NOMO-1 (cell line): Measurements from ENCODE around the gene CADM3.

Experiments used
- DNase-seq, 2 experiments: peaks; one replicate each; lab custom pipeline; 2025; ENCODE audit not compliant: unreplicated experiment in 2 of 2; lab: John Stamatoyannopoulos, UW

The CADM3 gene

DNA sequence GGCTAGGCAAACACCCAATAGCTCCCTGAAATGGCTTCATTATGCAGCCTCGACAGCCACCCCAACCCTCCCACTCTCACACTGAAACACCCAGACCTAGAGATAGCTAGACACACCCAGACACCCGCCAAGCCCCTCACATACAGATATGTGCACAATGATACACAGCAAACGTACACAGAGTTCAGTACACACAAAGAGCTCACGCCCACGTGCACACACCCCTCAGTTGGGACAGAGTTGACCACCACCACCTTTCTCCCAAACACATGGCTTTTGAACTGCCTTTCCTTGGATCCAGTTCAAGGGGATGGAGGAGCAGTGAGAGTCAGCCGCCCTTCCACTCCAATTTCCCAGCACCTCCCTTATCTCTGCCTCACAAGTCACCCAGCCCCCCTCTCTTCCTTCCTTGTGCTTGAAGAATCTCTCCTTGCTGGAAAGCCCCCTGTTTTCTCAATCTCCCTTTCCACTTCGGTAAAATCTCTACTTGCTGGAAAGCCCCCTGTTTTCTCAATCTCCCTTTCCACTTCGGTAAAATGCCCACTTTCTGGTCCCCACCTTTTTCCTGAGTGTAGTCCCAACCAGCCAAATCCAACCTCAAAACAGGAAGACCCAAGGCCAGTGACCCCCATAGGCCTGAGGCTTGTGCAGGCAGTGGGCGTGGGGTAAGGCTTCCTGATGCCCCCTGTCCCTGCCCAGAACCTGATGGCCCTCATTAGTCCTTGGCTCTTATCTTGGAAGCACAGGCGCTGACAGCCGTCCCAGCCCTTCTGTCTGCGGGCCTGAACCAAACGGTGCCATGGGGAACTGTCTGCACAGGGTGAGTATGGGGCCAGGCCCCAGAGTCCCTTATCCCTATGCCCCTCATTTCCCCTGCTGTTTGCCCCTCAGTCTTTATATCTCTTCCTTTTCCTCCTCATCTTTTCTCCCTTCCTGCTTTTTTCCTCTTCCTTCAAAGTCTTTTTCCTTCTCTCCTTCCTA, 33.0 kb downstream of the CADM3 start, which contains the start of gene ACKR1:
ACKR1 (plus strand) TSS at position 715 of the 981 bp plus-strand sequence; CDS start at position 800, 85 bp downstream.
- DNase-seq, result no peak

- DNase-seq, result no peak
These were observed 33.8 kb downstream of the CADM3 start for GRCh38 chr1:159205225-159205624.

DNA sequence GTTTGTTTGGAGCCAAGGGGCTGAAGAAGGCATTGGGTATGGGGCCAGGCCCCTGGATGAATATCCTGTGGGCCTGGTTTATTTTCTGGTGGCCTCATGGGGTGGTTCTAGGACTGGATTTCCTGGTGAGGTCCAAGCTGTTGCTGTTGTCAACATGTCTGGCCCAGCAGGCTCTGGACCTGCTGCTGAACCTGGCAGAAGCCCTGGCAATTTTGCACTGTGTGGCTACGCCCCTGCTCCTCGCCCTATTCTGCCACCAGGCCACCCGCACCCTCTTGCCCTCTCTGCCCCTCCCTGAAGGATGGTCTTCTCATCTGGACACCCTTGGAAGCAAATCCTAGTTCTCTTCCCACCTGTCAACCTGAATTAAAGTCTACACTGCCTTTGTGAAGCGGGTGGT, 34.7 kb downstream of the CADM3 start:
- DNase-seq, result no peak

GRCh38 chr1:159207080-159207479, 35.7 kb downstream of the CADM3 start:
- DNase-seq, result no peak

- no peak for DNase-seq
These were observed 36.4 kb downstream of the CADM3 start for GRCh38 chr1:159207774-159208173.

- DNase-seq, result no peak
These were observed 36.9 kb downstream of the CADM3 start for GRCh38 chr1:159208175-159208825.

- DNase-seq, result no peak
These were observed 37.6 kb downstream of the CADM3 start for GRCh38 chr1:159209061-159209460.

DNA sequence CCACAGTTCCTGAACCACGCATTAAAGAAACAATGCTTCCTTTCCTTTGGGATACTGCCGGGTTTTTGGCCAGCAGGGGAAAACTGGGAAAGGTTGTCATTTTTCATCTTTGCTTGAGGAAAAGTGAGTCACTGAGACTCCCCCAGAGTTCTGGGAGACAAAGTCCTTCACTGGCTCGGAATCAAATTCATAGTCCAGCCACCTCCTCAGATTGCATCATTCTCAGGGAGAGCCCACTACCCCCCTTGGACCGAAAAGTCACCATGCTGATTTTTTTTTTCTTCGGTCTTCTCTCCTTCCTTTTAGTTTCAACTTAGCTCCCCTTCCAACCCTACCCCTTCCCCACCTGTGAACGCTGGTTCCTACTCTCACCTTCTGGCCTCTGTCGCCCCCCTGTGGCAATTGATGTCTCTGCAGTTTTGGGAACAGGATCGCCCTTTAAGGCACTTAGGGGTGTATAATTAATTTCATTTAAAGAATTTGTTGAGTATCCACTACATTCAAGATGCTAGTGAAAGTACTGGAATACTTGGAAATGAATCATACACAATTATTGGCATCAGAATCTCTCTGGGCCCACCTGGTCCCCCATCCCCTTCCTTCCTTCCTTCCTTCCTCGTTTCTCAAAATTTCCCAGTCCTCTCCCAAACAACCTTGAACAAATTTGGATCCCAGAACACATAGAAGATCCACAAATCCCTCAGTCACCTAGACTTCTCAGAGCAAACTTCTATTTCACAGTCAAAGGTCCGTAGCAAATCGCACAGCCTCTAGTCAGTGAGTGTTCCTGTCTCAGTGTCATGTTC, 40.1 kb downstream of the CADM3 start:
- peak; percentile 14 to 26 for DNase-seq

GRCh38 chr1:159212596-159212995, 41.2 kb downstream of the CADM3 start:
- DNase-seq, result no peak

DNA sequence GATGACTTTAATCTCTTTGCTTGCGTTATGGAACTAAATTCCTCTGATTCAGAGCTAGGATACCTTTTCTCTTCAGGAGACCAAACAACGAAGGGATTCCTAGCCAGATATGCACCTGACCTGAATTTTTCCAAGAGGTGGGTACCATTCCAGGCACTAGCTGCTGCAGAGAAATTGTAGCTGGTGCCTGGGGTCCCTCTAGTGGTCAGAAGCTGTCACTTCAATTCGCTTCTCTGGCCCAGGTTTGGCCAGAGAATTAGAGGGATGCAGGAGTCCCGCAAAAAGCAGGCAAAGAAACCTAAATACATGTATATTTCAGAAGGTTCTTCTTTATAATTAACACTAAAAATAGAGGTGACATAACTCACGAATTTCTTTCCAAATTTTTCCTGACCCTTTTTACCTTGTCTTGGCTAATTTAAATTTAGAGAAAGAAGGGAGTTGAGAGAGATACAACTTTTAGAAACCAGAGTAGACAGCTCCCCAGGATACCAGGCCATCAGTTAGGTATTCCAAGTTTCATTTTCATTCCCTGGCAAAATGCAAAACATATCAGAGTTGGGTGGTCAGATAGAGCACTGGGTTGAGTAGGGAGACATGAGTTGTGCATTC, 42.8 kb downstream of the CADM3 start:
- peak in 1 of 2 experiments; percentile 45 for DNase-seq

GRCh38 chr1:159218649-159219636, 47.5 kb downstream of the CADM3 start:
- no peak for DNase-seq

- no peak for DNase-seq
These were observed 50.9 kb downstream of the CADM3 start for GRCh38 chr1:159222075-159222865.

DNA sequence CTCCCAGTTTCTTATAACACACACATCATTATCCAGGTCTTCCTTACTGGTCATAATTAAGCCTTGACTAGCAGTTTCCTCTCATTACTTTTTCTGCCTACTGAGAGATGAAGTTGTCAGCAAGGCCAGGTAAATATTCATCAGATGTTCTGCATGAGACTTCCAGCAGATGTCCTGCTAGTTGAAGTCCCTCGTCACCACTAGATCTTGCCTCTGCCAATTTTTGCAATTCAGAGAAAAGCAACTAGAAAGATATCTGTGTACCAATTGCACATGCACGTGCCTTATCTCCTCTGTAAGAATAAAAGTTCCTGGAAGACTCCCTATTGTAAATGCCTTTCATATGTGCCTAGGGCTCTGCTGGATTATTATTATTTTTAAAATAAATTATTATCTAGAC, 51.6 kb downstream of the CADM3 start:
- no peak for DNase-seq

DNA sequence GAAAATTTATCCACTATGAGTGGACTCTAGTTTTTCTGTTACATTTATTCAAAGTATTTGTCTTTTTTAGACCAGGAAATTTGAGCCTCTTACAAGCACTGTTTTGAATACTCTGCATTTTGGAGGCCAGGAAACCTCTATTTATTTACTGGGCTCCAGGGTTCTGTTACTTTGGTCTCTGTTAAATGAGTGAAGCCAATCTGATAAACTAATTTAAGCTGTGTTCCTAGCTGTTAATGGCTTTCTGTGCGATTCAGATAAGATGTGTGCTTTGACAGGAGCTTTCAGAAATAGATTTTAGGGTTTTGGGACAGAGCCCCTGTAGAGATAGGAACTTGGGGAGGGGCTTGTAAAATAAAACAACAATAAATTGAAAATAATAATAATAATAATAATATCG, 57.1 kb downstream of the CADM3 start:
- DNase-seq, result no peak

DNA sequence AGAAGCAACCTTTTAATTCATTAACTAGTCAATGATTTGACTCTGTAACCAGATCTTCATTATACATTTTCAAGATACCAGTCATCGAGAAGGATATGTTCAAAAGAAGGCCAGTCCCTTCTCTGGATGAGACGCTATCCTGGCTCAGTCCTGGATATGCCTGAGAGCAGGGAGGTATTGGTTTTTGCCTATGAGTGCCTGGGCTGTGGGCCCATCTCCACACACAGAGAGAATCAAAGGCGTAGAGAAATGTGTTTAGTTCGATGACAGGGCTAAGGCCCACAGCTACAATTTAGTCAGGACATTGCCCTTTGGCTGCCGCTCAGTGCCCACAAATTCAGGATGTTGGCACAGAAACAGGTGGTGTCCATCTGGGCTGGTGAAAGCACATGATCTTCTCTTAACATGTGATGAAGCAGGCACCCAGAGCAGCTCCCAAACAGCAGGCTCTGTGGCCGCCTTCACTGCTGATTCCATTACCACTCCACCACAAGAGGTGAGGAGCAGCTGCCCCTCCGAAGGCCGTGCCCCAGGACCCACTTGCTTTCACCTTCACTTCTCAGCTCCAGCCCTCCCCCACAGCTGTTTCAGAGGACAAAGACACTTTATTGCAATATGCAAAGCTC, 58.0 kb downstream of the CADM3 start:
- no peak for DNase-seq

- DNase-seq, result no peak
These were observed 58.5 kb downstream of the CADM3 start for GRCh38 chr1:159229896-159230295.

DNA sequence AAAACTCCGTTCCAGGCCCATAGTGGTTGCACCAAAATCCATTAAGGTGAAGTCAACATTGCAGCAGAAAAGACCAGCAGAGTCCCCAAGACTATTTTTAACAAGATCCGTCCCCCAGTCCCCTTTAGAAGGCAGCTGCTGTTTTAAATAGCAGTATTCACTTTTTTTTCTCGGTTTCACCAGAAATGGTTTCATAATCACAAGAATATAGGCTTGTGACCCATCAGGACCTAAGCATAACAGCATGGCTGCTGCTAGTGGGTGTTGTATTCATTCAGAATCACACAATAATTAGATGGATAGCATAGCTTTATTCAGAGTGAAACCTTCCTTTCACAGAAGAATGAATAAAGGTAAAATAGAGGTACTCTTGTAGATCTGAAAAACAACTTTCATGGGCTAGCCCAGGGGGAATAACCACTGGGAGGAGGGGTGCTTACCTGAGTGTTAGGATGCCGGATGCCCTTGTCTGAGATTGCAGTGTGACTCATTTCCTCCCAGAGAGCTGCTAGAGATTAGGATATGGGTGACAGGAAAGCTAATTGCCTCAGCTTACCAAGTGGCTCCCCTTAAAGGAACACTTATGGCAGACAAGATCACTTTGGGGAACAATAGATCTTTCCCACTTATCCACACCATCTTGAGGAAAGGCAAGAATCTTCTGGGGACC, 68.3 kb downstream of the CADM3 start:
- DNase-seq, result no peak

- no peak for DNase-seq
These were observed 75.9 kb downstream of the CADM3 start for GRCh38 chr1:159247266-159247665.
